Measurements from ENCODE around the gene TBXAS1. TPM values are rescaled to one million over a fixed set of nuclear protein-coding genes. Genes with fewer than 3 reads are reported as not detected.

Gene TBXAS1
- total and polyA plus RNA-seq, 2 donors (not counting 3 experiments of a cell fraction or from before 2014, with no cell fraction given), result 2.1 to 4.3 TPM

DNA sequence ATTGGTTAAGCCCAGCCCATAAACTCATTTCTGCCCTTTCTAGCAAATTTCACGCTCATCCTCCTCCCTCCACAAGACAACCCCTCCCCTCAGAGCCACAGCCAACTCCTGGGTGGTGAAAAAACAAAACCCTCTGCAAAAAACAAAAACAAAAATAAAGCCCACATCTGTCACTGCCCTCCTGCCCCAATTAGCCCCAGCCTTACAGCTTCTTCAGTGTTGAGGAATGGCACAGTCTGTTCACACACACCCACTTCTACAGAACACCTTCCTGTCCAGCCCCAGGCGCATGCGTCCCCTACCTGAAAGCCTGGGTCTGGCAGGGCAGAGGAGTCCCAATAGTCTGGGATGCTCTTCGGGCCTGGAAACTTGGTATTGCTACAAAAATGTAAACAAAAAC is 199.2 kb downstream of the TBXAS1 start:
- DNase-seq (ENCODE audit: low read depth, low spot score), result no peak
- H3K27me3 ChIP-seq (ENCODE audit: control insufficient read depth in 2 of 2, insufficient read depth in 2 of 2, low read length in 2 of 2), result no peaks in the 10 kb centered on the region
- no peak overlapping the region for H3K4me3 ChIP-seq (replicated peaks in 1 of 3; ENCODE audit: insufficient read depth in 1 of 3, low read depth in 1 of 3, low read length in 3 of 3)
- no peaks in the 10 kb centered on the region for H3K9me1 ChIP-seq (replicated peaks; ENCODE audit: control insufficient read depth, extremely low read depth, insufficient read depth, low read length)
- no peak for FAIRE-seq
- H3K4me2 ChIP-seq (ENCODE audit: insufficient read depth, low read length), result no peak overlapping the region
- H3K36me3 ChIP-seq (ENCODE audit: control insufficient read depth in 2 of 2, extremely low read depth in 1 of 2, insufficient read depth in 2 of 2, low read length in 2 of 2), result peaks cover 17 to 27% of the 10 kb centered on the region in 2 experiments
- dilution Hi-C loops (cut with MboI; ENCODE audit: extremely low pct_ligation_motif_present, low sequenced_read_pairs), result no loop called here
- intact Hi-C loops (cut with micrococcal nuclease), result no loop called here
- H3K27ac ChIP-seq (ENCODE audit: insufficient read depth, low read depth, low read length), result no peak overlapping the region
- H4K20me1 ChIP-seq (replicated peaks; ENCODE audit: control insufficient read depth, extremely low read depth, insufficient read depth, low read length), result no peaks in the 10 kb centered on the region
- H3K79me2 ChIP-seq (ENCODE audit: control insufficient read depth, insufficient read depth, low read length), result no peaks in the 10 kb centered on the region
- H2AFZ ChIP-seq (ENCODE audit: low read depth, low read length), result no peak overlapping the region
- TF ChIP-seq GATA2 (IDR thresholded peaks at IDR 0.05; ENCODE audit: insufficient read depth, insufficient read length, low read depth, low read length) (no peak), JUN (IDR thresholded peaks at IDR 0.05; ENCODE audit: borderline replicate concordance, insufficient read depth, insufficient read length, low read depth) (no peak), POLR2AphosphoS5 (IDR thresholded peaks at IDR 0.05; ENCODE audit: insufficient read depth, low read depth, low read length) (no peak), FOS (IDR thresholded peaks at IDR 0.05; ENCODE audit: borderline replicate concordance, insufficient read depth, low read length) (no peak), EZH2 (IDR thresholded peaks at IDR 0.05; ENCODE audit: borderline replicate concordance, low read depth, low read length, severe bottlenecking) (no peak), MYC (IDR thresholded peaks at IDR 0.05; ENCODE audit: low read depth, low read length) (no peak), POLR2A (IDR thresholded peaks at IDR 0.05; ENCODE audit: low read depth, low read length) (no peak)
- TF ChIP-seq, protein P1, sequence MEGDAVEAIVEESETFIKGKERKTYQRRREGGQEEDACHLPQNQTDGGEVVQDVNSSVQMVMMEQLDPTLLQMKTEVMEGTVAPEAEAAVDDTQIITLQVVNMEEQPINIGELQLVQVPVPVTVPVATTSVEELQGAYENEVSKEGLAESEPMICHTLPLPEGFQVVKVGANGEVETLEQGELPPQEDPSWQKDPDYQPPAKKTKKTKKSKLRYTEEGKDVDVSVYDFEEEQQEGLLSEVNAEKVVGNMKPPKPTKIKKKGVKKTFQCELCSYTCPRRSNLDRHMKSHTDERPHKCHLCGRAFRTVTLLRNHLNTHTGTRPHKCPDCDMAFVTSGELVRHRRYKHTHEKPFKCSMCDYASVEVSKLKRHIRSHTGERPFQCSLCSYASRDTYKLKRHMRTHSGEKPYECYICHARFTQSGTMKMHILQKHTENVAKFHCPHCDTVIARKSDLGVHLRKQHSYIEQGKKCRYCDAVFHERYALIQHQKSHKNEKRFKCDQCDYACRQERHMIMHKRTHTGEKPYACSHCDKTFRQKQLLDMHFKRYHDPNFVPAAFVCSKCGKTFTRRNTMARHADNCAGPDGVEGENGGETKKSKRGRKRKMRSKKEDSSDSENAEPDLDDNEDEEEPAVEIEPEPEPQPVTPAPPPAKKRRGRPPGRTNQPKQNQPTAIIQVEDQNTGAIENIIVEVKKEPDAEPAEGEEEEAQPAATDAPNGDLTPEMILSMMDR (IDR thresholded peaks at IDR 0.05; ENCODE audit: extremely low read depth in 1 of 2, insufficient read depth in 1 of 2, low read depth in 1 of 2, low read length in 2 of 2), result no peak
- TF ChIP-seq, protein P2, sequence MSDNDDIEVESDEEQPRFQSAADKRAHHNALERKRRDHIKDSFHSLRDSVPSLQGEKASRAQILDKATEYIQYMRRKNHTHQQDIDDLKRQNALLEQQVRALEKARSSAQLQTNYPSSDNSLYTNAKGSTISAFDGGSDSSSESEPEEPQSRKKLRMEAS (IDR thresholded peaks at IDR 0.05; ENCODE audit: insufficient read depth, insufficient read length), result no peak
- ChIA-PET POLR2A (no interaction called here), CTCF (no interaction called here)
- BruUV-seq (replicated peaks), result no TSS peak
- no peaks in the 10 kb centered on the region for H3K9me3 ChIP-seq (replicated peaks; ENCODE audit: control insufficient read depth, insufficient read depth, low read length)
- peaks cover 8% of the 10 kb centered on the region for H3K4me1 ChIP-seq (ENCODE audit: control insufficient read depth, extremely low read depth, insufficient read depth, low read length)
- H3K9ac ChIP-seq (replicated peaks; ENCODE audit: extremely low read depth, insufficient read depth, low read length), result no peak overlapping the region
